Endodermal cell (in vitro differentiated cells): ENCODE measurements around the gene FAAP100. TPM values are rescaled to one million over a fixed set of nuclear protein-coding genes. Genes with fewer than 3 reads are reported as not detected.

ENCODE experiments used
- DNase-seq: peaks from one replicate; pipeline ENCODE4 v3.0.0-alpha.2; 2017
- H3K27ac ChIP-seq: 2 replicates; pipeline ENCODE4 v1.5.1; 2013; ENCODE audit warnings: mild to moderate bottlenecking, low read depth, low read length, moderate library complexity
- H3K27me3 ChIP-seq: 2 replicates; pipeline ENCODE4 v1.6.1; 2013; ENCODE audit warnings: mild to moderate bottlenecking, low read length, moderate library complexity; ENCODE audit not compliant: insufficient read depth, control insufficient read depth, poor library complexity, severe bottlenecking
- H3K36me3 ChIP-seq: 2 replicates; pipeline ENCODE4 v1.7.0; 2013; ENCODE audit warnings: mild to moderate bottlenecking, low read length, moderate library complexity; ENCODE audit not compliant: control insufficient read depth, insufficient read depth
- H3K4me1 ChIP-seq: one replicate; pipeline ENCODE4 v1.7.0; 2013; ENCODE audit warnings: low read length; ENCODE audit not compliant: control insufficient read depth, insufficient read depth
- H3K4me3 ChIP-seq: 2 replicates; pipeline ENCODE4 v1.5.1; 2013; ENCODE audit warnings: mild to moderate bottlenecking, low read length, moderate library complexity
- H3K9ac ChIP-seq: 2 replicates; pipeline ENCODE4 v1.6.1; 2013; ENCODE audit warnings: mild to moderate bottlenecking, low read length, moderate library complexity; ENCODE audit not compliant: poor library complexity, severe bottlenecking; ENCODE audit errors: extremely low read depth
- H3K9me3 ChIP-seq: 2 replicates; pipeline ENCODE4 v1.6.1; 2013; ENCODE audit warnings: mild to moderate bottlenecking, low read length, moderate library complexity; ENCODE audit not compliant: control insufficient read depth
- H3K27ac Mint-ChIP-seq: 2 replicates; pipeline ENCODE4 v1.8.0; 2020; ENCODE audit warnings: mixed read lengths
- H3K27me3 Mint-ChIP-seq: 2 replicates; pipeline ENCODE4 v1.8.0; 2021; ENCODE audit warnings: mild to moderate bottlenecking, mixed read lengths; ENCODE audit not compliant: insufficient read depth
- H3K36me3 Mint-ChIP-seq: 2 replicates; pipeline ENCODE4 v1.8.0; 2020; ENCODE audit warnings: low read depth, mixed read lengths
- H3K4me1 Mint-ChIP-seq: 2 replicates; pipeline ENCODE4 v1.8.0; 2020; ENCODE audit warnings: mixed read lengths
- H3K4me3 Mint-ChIP-seq: 2 replicates; pipeline ENCODE4 v1.8.0; 2020; ENCODE audit warnings: mild to moderate bottlenecking, moderate library complexity, mixed read lengths
- H3K9me3 Mint-ChIP-seq: 2 replicates; pipeline ENCODE4 v1.8.0; 2020; ENCODE audit warnings: mild to moderate bottlenecking, mixed read lengths
- CTCF ChIP-seq: fragments of 200-600 bp; sonication (generic); conservative IDR thresholded peaks from 2 replicates; pipeline ENCODE4 v1.5.0; 2021; ENCODE audit warnings: antibody characterized with exemption, mild to moderate bottlenecking
- WGBS, 2 experiments: methylation state at CpG; one replicate each; pipeline versions ENCODE4 v1.1.5 to v1.1.7; 2013; ENCODE audit warnings: missing lambda C conversion rate in 2 of 2, mixed read lengths in 1 of 2; ENCODE audit not compliant: insufficient coverage in 1 of 2, insufficient read length in 1 of 2; 5-methylcytosine and 5-hydroxymethylcytosine counted together
- total RNA-seq, 2 donors: library from RNA; stranded (reverse); fragmentation: NEBNext Ultra II Directional in 1 of 2; extraction: Animal tissue kit (Norgen Biotek cat#: 25700) in 1 of 2; gene quantifications; 2 replicates in 1 of 2; 3 replicates in 1 of 2; pipeline ENCODE4 v1.2.1, GENCODE V29; 2021

Gene FAAP100
- total RNA-seq, 2 donors from 2014 or later = 34.5 to 39.5 TPM

GRCh38 chr17:81581758-81582157 is 29.6 kb upstream of the FAAP100 start:
- no peak overlapping the region for H3K9ac ChIP-seq
- no peak for DNase-seq
- H3K4me1 ChIP-seq = no peaks in the 10 kb centered on the region
- peaks cover 75% of the 10 kb centered on the region for H3K36me3 ChIP-seq
- Mint-ChIP-seq H3K4me3 (no peak overlapping the region), H3K36me3 (peaks cover 79% of the 10 kb centered on the region), H3K4me1 (peaks cover 14% of the 10 kb centered on the region), H3K27me3 (no peaks in the 10 kb centered on the region), H3K9me3 (no peaks in the 10 kb centered on the region), H3K27ac (no peak overlapping the region)
- no peaks in the 10 kb centered on the region for H3K9me3 ChIP-seq
- no peak overlapping the region for H3K27ac ChIP-seq
- 95 to 96% methylated on average over 6 to 8 of the region's 8 CpGs for WGBS, 2 experiments
- no peak overlapping the region for H3K4me3 ChIP-seq
- no peak for TF ChIP-seq CTCF
- no peaks in the 10 kb centered on the region for H3K27me3 ChIP-seq

- no peaks in the 10 kb centered on the region for H3K9me3 ChIP-seq
- no peak overlapping the region for H3K27ac ChIP-seq
- no peaks in the 10 kb centered on the region for H3K27me3 Mint-ChIP-seq
- H3K4me1 ChIP-seq = no peaks in the 10 kb centered on the region
- H3K9me3 Mint-ChIP-seq = no peaks in the 10 kb centered on the region
- WGBS, 2 experiments = 94 to 100% methylated on average over 3 to 6 of the region's 6 CpGs
- no peak overlapping the region for H3K4me3 Mint-ChIP-seq
- H3K4me3 ChIP-seq = no peak overlapping the region
- peak overlapping the region; percentile 84 for H3K27ac Mint-ChIP-seq
- no peaks in the 10 kb centered on the region for H3K27me3 ChIP-seq
- no peak overlapping the region for H3K9ac ChIP-seq
- TF ChIP-seq CTCF = no peak
- H3K36me3 ChIP-seq = peaks cover 75% of the 10 kb centered on the region
- no peak for DNase-seq
- H3K36me3 Mint-ChIP-seq = peaks cover 79% of the 10 kb centered on the region
- peaks cover 14% of the 10 kb centered on the region for H3K4me1 Mint-ChIP-seq
These were observed 28.3 kb upstream of the FAAP100 start for GRCh38 chr17:81580481-81580880.

- 85 to 90% methylated on average over 6 to 10 of the region's 10 CpGs for WGBS, 2 experiments
- Mint-ChIP-seq H3K4me1 (peaks cover 14% of the 10 kb centered on the region), H3K9me3 (no peaks in the 10 kb centered on the region), H3K27ac (peak overlapping the region; percentile 84), H3K36me3 (peaks cover 77% of the 10 kb centered on the region), H3K4me3 (no peak overlapping the region), H3K27me3 (no peaks in the 10 kb centered on the region)
- H3K4me3 ChIP-seq = no peak overlapping the region
- TF ChIP-seq CTCF = no peak
- peaks cover 74% of the 10 kb centered on the region for H3K36me3 ChIP-seq
- no peaks in the 10 kb centered on the region for H3K4me1 ChIP-seq
- H3K27ac ChIP-seq = no peak overlapping the region
- H3K9me3 ChIP-seq = no peaks in the 10 kb centered on the region
- no peaks in the 10 kb centered on the region for H3K27me3 ChIP-seq
- no peak for DNase-seq
- no peak overlapping the region for H3K9ac ChIP-seq
These were observed 27.7 kb upstream of the FAAP100 start for GRCh38 chr17:81579821-81580321.
